Neural cell (in vitro differentiated cells): ENCODE measurements around the gene C16orf74. TPM values are rescaled to one million over a fixed set of nuclear protein-coding genes. Genes with fewer than 3 reads are reported as not detected.

Source experiments
- H2AFZ ChIP-seq: fragments of 200-600, 300-800 bp; sonication (generic), shearing (Covaris generic); 2 replicates; pipeline ENCODE4 v1.6.0; 2014; ENCODE audit warnings: low read depth, mild to moderate bottlenecking, antibody characterized with exemption, low read length, moderate library complexity
- H3F3A ChIP-seq: fragments of 200-600 bp; shearing (Covaris generic); 2 replicates; pipeline ENCODE4 v1.6.1; 2016; ENCODE audit warnings: mild to moderate bottlenecking, moderate library complexity, mixed read lengths, antibody characterized with exemption, low read length; ENCODE audit not compliant: insufficient read depth, poor library complexity, severe bottlenecking
- H3K27ac ChIP-seq: fragments of 200-600, 300-800 bp; sonication (generic), shearing (Covaris generic); 2 replicates; pipeline ENCODE4 v1.5.1; 2014; ENCODE audit warnings: mild to moderate bottlenecking, low read length, moderate library complexity
- H3K27me3 ChIP-seq: fragments of 300-800, 200-600 bp; sonication (generic), shearing (Covaris generic); 2 replicates; pipeline ENCODE4 v1.6.0; 2014; ENCODE audit warnings: mild to moderate bottlenecking, low read depth, low read length, moderate library complexity; ENCODE audit not compliant: insufficient read depth
- H3K36me3 ChIP-seq: fragments of 300-800, 200-600 bp; sonication (generic), shearing (Covaris generic); 2 replicates; pipeline ENCODE4 v1.5.1; 2014; ENCODE audit warnings: mild to moderate bottlenecking, antibody characterized with exemption, low read length, moderate library complexity; ENCODE audit not compliant: insufficient read depth
- H3K4me2 ChIP-seq: fragments of 300-800, 200-600 bp; sonication (generic), shearing (Covaris generic); 2 replicates; pipeline ENCODE4 v1.6.0; 2014; ENCODE audit warnings: mild to moderate bottlenecking, low read length
- H3K4me3 ChIP-seq: fragments of 300-800, 200-600 bp; sonication (generic), shearing (Covaris generic); 2 replicates; pipeline ENCODE4 v1.5.1; 2014; ENCODE audit warnings: mild to moderate bottlenecking, low read length, moderate library complexity
- H3K79me2 ChIP-seq: fragments of 200-600 bp; shearing (Covaris generic); replicated peaks from 2 replicates; pipeline ENCODE4 v1.6.0; 2014; ENCODE audit warnings: mild to moderate bottlenecking, low read length, moderate library complexity; ENCODE audit not compliant: insufficient read depth
- H3K9ac ChIP-seq: fragments of 300-800, 200-600 bp; sonication (generic), shearing (Covaris generic); 2 replicates; pipeline ENCODE4 v1.6.1; 2016; ENCODE audit warnings: mild to moderate bottlenecking, low read length, mixed read lengths
- H3K9me2 ChIP-seq: fragments of 200-600 bp; shearing (Covaris generic); 2 replicates; pipeline ENCODE4 v1.6.1; 2016; ENCODE audit warnings: mild to moderate bottlenecking, low read length, mixed read lengths; ENCODE audit not compliant: insufficient read depth
- H3K9me3 ChIP-seq: fragments of 200-600, 300-800 bp; sonication (generic), shearing (Covaris generic); 2 replicates; pipeline ENCODE4 v1.6.1; 2016; ENCODE audit warnings: mild to moderate bottlenecking, mixed run types, low read length, moderate library complexity, mixed read lengths
- H4K20me1 ChIP-seq: fragments of 200-600 bp; shearing (Covaris generic); 2 replicates; pipeline ENCODE4 v1.6.1; 2016; ENCODE audit warnings: mild to moderate bottlenecking, mixed run types; ENCODE audit not compliant: insufficient read depth
- EP300 ChIP-seq: fragments of 450-650 bp; conservative IDR thresholded peaks from 2 replicates; pipeline ENCODE4 v1.6.1; 2014; ENCODE audit warnings: antibody characterized with exemption, mild to moderate bottlenecking, moderate library complexity; ENCODE audit not compliant: poor library complexity, severe bottlenecking
- EZH2 ChIP-seq: fragments of 200-600, 300-800 bp; shearing (Covaris generic), sonication (generic); IDR thresholded peaks from 2 replicates; pipeline ENCODE4 v1.6.1; 2014; ENCODE audit warnings: antibody characterized with exemption, low read length, borderline replicate concordance, mild to moderate bottlenecking; ENCODE audit not compliant: insufficient read depth, poor library complexity, severe bottlenecking
- MXI1 ChIP-seq: fragments of 450-650 bp; conservative IDR thresholded peaks from 2 replicates; pipeline ENCODE4 v1.6.1; 2014; ENCODE audit warnings: antibody characterized with exemption, mild to moderate bottlenecking; ENCODE audit not compliant: poor library complexity, severe bottlenecking
- POLR2AphosphoS5 ChIP-seq: IDR thresholded peaks from 2 replicates; pipeline ENCODE4 v1.6.1; 2012
- RAD21 ChIP-seq: fragments of 450-650 bp; conservative IDR thresholded peaks from 2 replicates; pipeline ENCODE4 v1.6.1; 2014; ENCODE audit warnings: antibody characterized with exemption, mild to moderate bottlenecking, moderate library complexity
- SMC3 ChIP-seq: fragments of 450-650 bp; conservative IDR thresholded peaks from 2 replicates; pipeline ENCODE4 v1.6.1; 2014; ENCODE audit warnings: antibody characterized with exemption, mild to moderate bottlenecking, moderate library complexity; ENCODE audit not compliant: poor library complexity
- polyA plus RNA-seq: library from polyadenylated mRNA; depleted of rRNA; stranded (reverse); fragments of >200 nt; gene quantifications from 2 replicates; pipeline ENCODE4 v1.2.3, GENCODE V29; 2014
- small RNA-seq, 3 experiments: library from RNA; depleted of rRNA; stranded (forward); fragments of <200 nt; gene quantifications; one replicate each; pipeline ENCODE3, GENCODE V24; 2012
- TF ChIP-seq, protein P1 (sequence below): IDR thresholded peaks from 2 replicates; pipeline ENCODE4 v1.6.1; 2012; ENCODE audit warnings: borderline replicate concordance
- TF ChIP-seq, protein P2 (sequence below): fragments of 450-650 bp; IDR thresholded peaks from 2 replicates; pipeline ENCODE4 v1.5.1; 2014; ENCODE audit warnings: antibody characterized with exemption, mild to moderate bottlenecking, moderate library complexity; ENCODE audit not compliant: poor library complexity, severe bottlenecking

The C16orf74 gene
- polyA plus RNA-seq, 1 donor from 2014 or later = not detected

DNA sequence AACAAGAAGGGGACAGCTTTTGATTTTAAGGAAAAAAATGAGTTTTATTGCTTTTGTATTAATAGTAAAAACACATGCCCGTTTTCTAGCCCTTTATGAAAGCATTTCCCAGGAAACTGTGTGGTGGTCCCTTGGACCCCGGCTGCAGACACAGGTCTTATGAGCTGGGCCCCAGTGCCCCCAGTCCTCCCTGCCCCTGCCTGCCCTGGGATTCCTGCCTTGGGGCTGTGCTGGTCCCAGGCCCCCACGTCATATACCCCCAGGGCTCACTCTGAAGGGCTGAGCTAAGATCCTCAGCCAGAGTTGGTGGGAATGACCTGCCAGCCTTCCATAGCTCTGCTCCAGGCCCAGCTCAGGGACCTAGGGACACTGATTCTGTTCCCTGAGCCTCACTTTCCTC is 92.9 kb downstream of the C16orf74 start:
- Histone ChIP-seq H3K79me2 (no peaks in the 10 kb centered on the region), H3F3A (no peaks in the 10 kb centered on the region), H3K9ac (no peak overlapping the region), H3K36me3 (no peaks in the 10 kb centered on the region), H3K4me2 (no peak overlapping the region), H3K9me2 (no peaks in the 10 kb centered on the region), H3K9me3 (no peaks in the 10 kb centered on the region), H3K27me3 (no peaks in the 10 kb centered on the region), H3K4me3 (no peak overlapping the region), H2AFZ (no peak overlapping the region), H3K27ac (no peak overlapping the region), H4K20me1 (no peaks in the 10 kb centered on the region)
- no peak for TF ChIP-seq RAD21
- no peak for TF ChIP-seq MXI1
- no peak for TF ChIP-seq POLR2AphosphoS5
- TF ChIP-seq, protein P1, sequence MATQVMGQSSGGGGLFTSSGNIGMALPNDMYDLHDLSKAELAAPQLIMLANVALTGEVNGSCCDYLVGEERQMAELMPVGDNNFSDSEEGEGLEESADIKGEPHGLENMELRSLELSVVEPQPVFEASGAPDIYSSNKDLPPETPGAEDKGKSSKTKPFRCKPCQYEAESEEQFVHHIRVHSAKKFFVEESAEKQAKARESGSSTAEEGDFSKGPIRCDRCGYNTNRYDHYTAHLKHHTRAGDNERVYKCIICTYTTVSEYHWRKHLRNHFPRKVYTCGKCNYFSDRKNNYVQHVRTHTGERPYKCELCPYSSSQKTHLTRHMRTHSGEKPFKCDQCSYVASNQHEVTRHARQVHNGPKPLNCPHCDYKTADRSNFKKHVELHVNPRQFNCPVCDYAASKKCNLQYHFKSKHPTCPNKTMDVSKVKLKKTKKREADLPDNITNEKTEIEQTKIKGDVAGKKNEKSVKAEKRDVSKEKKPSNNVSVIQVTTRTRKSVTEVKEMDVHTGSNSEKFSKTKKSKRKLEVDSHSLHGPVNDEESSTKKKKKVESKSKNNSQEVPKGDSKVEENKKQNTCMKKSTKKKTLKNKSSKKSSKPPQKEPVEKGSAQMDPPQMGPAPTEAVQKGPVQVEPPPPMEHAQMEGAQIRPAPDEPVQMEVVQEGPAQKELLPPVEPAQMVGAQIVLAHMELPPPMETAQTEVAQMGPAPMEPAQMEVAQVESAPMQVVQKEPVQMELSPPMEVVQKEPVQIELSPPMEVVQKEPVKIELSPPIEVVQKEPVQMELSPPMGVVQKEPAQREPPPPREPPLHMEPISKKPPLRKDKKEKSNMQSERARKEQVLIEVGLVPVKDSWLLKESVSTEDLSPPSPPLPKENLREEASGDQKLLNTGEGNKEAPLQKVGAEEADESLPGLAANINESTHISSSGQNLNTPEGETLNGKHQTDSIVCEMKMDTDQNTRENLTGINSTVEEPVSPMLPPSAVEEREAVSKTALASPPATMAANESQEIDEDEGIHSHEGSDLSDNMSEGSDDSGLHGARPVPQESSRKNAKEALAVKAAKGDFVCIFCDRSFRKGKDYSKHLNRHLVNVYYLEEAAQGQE = no peak
- no peak for TF ChIP-seq EZH2
- TF ChIP-seq, protein P2, sequence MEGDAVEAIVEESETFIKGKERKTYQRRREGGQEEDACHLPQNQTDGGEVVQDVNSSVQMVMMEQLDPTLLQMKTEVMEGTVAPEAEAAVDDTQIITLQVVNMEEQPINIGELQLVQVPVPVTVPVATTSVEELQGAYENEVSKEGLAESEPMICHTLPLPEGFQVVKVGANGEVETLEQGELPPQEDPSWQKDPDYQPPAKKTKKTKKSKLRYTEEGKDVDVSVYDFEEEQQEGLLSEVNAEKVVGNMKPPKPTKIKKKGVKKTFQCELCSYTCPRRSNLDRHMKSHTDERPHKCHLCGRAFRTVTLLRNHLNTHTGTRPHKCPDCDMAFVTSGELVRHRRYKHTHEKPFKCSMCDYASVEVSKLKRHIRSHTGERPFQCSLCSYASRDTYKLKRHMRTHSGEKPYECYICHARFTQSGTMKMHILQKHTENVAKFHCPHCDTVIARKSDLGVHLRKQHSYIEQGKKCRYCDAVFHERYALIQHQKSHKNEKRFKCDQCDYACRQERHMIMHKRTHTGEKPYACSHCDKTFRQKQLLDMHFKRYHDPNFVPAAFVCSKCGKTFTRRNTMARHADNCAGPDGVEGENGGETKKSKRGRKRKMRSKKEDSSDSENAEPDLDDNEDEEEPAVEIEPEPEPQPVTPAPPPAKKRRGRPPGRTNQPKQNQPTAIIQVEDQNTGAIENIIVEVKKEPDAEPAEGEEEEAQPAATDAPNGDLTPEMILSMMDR = no peak
- no peak for TF ChIP-seq SMC3
- TF ChIP-seq EP300 = no peak

Small RNA genes within 50 kb of the gene (small RNA-seq; reads per million reads assigned to genes)
- gene RN7SL381P = 0 reads per million in 3 experiments
- gene RNU1-103P = 0 to 0.03 (median 0.03) reads per million in 3 experiments

Other genes starting within 250 kb of the C16orf74 start
- 35.6 and 38.3 TPM in 2 replicates for gene GSE1, start 137.8 kb downstream of the C16orf74 start, polyA plus RNA-seq
- gene GINS2, start 62.1 kb downstream of the C16orf74 start, polyA plus RNA-seq = 6.1 and 9.2 TPM in 2 replicates
- gene EMC8, start 48.4 kb upstream of the C16orf74 start, polyA plus RNA-seq = 38.9 and 44.4 TPM in 2 replicates
- gene COX4I1, start 48.6 kb upstream of the C16orf74 start, polyA plus RNA-seq = 660 and 709 TPM in 2 replicates
- not detected in 2 replicates for gene IRF8, start 148.1 kb upstream of the C16orf74 start, polyA plus RNA-seq